Neural cell (in vitro differentiated cells): ENCODE measurements around the gene ATP11A.

ENCODE experiments used
- EP300 ChIP-seq: fragments of 450-650 bp; conservative IDR thresholded peaks from 2 replicates; pipeline ENCODE4 v1.6.1; 2014; ENCODE audit warnings: antibody characterized with exemption, mild to moderate bottlenecking, moderate library complexity; ENCODE audit not compliant: poor library complexity, severe bottlenecking
- MXI1 ChIP-seq: fragments of 450-650 bp; conservative IDR thresholded peaks from 2 replicates; pipeline ENCODE4 v1.6.1; 2014; ENCODE audit warnings: antibody characterized with exemption, mild to moderate bottlenecking; ENCODE audit not compliant: poor library complexity, severe bottlenecking
- POLR2AphosphoS5 ChIP-seq: IDR thresholded peaks from 2 replicates; pipeline ENCODE4 v1.6.1; 2012
- SMC3 ChIP-seq: fragments of 450-650 bp; conservative IDR thresholded peaks from 2 replicates; pipeline ENCODE4 v1.6.1; 2014; ENCODE audit warnings: antibody characterized with exemption, mild to moderate bottlenecking, moderate library complexity; ENCODE audit not compliant: poor library complexity
- TF ChIP-seq, protein P1 (sequence below): fragments of 450-650 bp; IDR thresholded peaks from 2 replicates; pipeline ENCODE4 v1.5.1; 2014; ENCODE audit warnings: antibody characterized with exemption, mild to moderate bottlenecking, moderate library complexity; ENCODE audit not compliant: poor library complexity, severe bottlenecking
- TF ChIP-seq, protein P2 (sequence below): IDR thresholded peaks from 2 replicates; pipeline ENCODE4 v1.6.1; 2012; ENCODE audit warnings: borderline replicate concordance

- TF ChIP-seq POLR2AphosphoS5 (no peak), MXI1 (no peak), SMC3 (no peak), EP300 (no peak)
- TF ChIP-seq, protein P1, sequence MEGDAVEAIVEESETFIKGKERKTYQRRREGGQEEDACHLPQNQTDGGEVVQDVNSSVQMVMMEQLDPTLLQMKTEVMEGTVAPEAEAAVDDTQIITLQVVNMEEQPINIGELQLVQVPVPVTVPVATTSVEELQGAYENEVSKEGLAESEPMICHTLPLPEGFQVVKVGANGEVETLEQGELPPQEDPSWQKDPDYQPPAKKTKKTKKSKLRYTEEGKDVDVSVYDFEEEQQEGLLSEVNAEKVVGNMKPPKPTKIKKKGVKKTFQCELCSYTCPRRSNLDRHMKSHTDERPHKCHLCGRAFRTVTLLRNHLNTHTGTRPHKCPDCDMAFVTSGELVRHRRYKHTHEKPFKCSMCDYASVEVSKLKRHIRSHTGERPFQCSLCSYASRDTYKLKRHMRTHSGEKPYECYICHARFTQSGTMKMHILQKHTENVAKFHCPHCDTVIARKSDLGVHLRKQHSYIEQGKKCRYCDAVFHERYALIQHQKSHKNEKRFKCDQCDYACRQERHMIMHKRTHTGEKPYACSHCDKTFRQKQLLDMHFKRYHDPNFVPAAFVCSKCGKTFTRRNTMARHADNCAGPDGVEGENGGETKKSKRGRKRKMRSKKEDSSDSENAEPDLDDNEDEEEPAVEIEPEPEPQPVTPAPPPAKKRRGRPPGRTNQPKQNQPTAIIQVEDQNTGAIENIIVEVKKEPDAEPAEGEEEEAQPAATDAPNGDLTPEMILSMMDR = no peak
- TF ChIP-seq, protein P2, sequence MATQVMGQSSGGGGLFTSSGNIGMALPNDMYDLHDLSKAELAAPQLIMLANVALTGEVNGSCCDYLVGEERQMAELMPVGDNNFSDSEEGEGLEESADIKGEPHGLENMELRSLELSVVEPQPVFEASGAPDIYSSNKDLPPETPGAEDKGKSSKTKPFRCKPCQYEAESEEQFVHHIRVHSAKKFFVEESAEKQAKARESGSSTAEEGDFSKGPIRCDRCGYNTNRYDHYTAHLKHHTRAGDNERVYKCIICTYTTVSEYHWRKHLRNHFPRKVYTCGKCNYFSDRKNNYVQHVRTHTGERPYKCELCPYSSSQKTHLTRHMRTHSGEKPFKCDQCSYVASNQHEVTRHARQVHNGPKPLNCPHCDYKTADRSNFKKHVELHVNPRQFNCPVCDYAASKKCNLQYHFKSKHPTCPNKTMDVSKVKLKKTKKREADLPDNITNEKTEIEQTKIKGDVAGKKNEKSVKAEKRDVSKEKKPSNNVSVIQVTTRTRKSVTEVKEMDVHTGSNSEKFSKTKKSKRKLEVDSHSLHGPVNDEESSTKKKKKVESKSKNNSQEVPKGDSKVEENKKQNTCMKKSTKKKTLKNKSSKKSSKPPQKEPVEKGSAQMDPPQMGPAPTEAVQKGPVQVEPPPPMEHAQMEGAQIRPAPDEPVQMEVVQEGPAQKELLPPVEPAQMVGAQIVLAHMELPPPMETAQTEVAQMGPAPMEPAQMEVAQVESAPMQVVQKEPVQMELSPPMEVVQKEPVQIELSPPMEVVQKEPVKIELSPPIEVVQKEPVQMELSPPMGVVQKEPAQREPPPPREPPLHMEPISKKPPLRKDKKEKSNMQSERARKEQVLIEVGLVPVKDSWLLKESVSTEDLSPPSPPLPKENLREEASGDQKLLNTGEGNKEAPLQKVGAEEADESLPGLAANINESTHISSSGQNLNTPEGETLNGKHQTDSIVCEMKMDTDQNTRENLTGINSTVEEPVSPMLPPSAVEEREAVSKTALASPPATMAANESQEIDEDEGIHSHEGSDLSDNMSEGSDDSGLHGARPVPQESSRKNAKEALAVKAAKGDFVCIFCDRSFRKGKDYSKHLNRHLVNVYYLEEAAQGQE = no peak
Measured at GRCh38 chr13:112702986-112703379, 13.1 kb downstream of the ATP11A start.
